Osteoblast (primary cell): ENCODE data around the gene TNS2. TPM values are rescaled to one million over a fixed set of nuclear protein-coding genes. Genes with fewer than 3 reads are reported as not detected.
"Not testable (repeated sequence)": the region's sequence is repeated elsewhere in the genome, so short reads cannot be mapped to it uniquely, and the experiment has no call there.

Source experiments
- DNase-seq: peaks from one replicate; pipeline ENCODE4 v3.0.0; 2011; ENCODE audit warnings: low spot score, mixed read lengths; ENCODE audit not compliant: insufficient read length; ENCODE audit errors: missing footprints
- H2AFZ ChIP-seq: 2 replicates; pipeline ENCODE4 v1.6.0; 2011; ENCODE audit warnings: mild to moderate bottlenecking, low read length
- H3K27ac ChIP-seq: 2 replicates; pipeline ENCODE4 v1.5.1; 2011; ENCODE audit warnings: mild to moderate bottlenecking, low read depth, low read length, moderate library complexity
- H3K27me3 ChIP-seq: 2 replicates; pipeline ENCODE4 v1.6.0; 2012; ENCODE audit warnings: mild to moderate bottlenecking, control low read depth, inconsistent platforms, low read length, moderate library complexity; ENCODE audit not compliant: insufficient read depth
- H3K36me3 ChIP-seq: 2 replicates; pipeline ENCODE4 v1.5.1; 2011; ENCODE audit warnings: mild to moderate bottlenecking, low read length, control low read depth, moderate library complexity; ENCODE audit not compliant: insufficient read depth
- H3K4me1 ChIP-seq: 2 replicates; pipeline ENCODE4 v1.5.1; 2011; ENCODE audit warnings: mild to moderate bottlenecking, low read length, control low read depth, moderate library complexity; ENCODE audit not compliant: insufficient read depth
- H3K4me2 ChIP-seq: 2 replicates; pipeline ENCODE4 v1.6.0; 2011; ENCODE audit warnings: mild to moderate bottlenecking, low read length; ENCODE audit not compliant: insufficient read depth
- H3K4me3 ChIP-seq: fragments of 200-600 bp; sonication (generic); 3 replicates; pipeline ENCODE4 v1.5.1; 2012; ENCODE audit warnings: mild to moderate bottlenecking, low read length, inconsistent platforms; ENCODE audit not compliant: insufficient read depth
- H3K79me2 ChIP-seq: 2 replicates; pipeline ENCODE4 v1.6.0; 2012; ENCODE audit warnings: mild to moderate bottlenecking, low read length, control low read depth, inconsistent platforms; ENCODE audit not compliant: insufficient read depth
- H3K9me3 ChIP-seq: 2 replicates; pipeline ENCODE4 v1.5.1; 2011; ENCODE audit warnings: low read depth, low read length, control low read depth
- H4K20me1 ChIP-seq: 2 replicates; pipeline ENCODE4 v1.6.0; 2012; ENCODE audit warnings: mild to moderate bottlenecking, low read length, control low read depth; ENCODE audit not compliant: insufficient read depth
- CTCF ChIP-seq: IDR thresholded peaks from 2 replicates; pipeline ENCODE4 v1.5.1; 2011; ENCODE audit warnings: mild to moderate bottlenecking, low read depth, low read length, moderate library complexity; ENCODE audit errors: extremely low read depth
- total RNA-seq: library from RNA; depleted of rRNA; stranded (reverse); fragments of >200 nt; gene quantifications from 2 replicates; pipeline ENCODE4 v1.2.3, GENCODE V29; 2012

The TNS2 gene
- total RNA-seq, 1 donor = 72.0 TPM

- Histone ChIP-seq H3K79me2 (peaks cover 34% of the 10 kb centered on the region), H2AFZ (no peak overlapping the region), H3K27ac (no peak overlapping the region), H3K4me1 (no peaks in the 10 kb centered on the region), H3K9me3 (no peaks in the 10 kb centered on the region), H3K4me3 (no peak overlapping the region), H3K27me3 (no peaks in the 10 kb centered on the region), H3K36me3 (peaks cover 86% of the 10 kb centered on the region), H3K4me2 (no peak overlapping the region), H4K20me1 (no peaks in the 10 kb centered on the region)
- DNase-seq = no peak
- no peak for TF ChIP-seq CTCF
These were observed 18.2 kb upstream of the TNS2 start for GRCh38 chr12:53031616-53032015.

GRCh38 chr12:53033832-53034231 is 16.0 kb upstream of the TNS2 start:
- Histone ChIP-seq H3K79me2 (peaks cover 28% of the 10 kb centered on the region), H3K36me3 (peaks cover 86% of the 10 kb centered on the region)
- H3K4me1 ChIP-seq, DNase-seq, H3K4me3 ChIP-seq, H4K20me1 ChIP-seq, H3K27me3 ChIP-seq, H3K27ac ChIP-seq, H2AFZ ChIP-seq, H3K9me3 ChIP-seq, H3K4me2 ChIP-seq: not testable (repeated sequence)

GRCh38 chr12:53034459-53034858 is 15.4 kb upstream of the TNS2 start:
- Histone ChIP-seq H3K27me3 (no peaks in the 10 kb centered on the region), H3K36me3 (peaks cover 86% of the 10 kb centered on the region), H2AFZ (no peak overlapping the region), H3K4me2 (no peak overlapping the region), H3K4me1 (peaks cover 2% of the 10 kb centered on the region), H3K79me2 (peaks cover 28% of the 10 kb centered on the region), H4K20me1 (peaks cover 3% of the 10 kb centered on the region), H3K27ac (peak overlapping the region; percentile 28), H3K4me3 (no peak overlapping the region), H3K9me3 (no peaks in the 10 kb centered on the region)
- DNase-seq = no peak
- TF ChIP-seq CTCF = no peak

GRCh38 chr12:53036802-53037201 is 13.1 kb upstream of the TNS2 start:
- Histone ChIP-seq H3K36me3 (peaks cover 79% of the 10 kb centered on the region), H3K9me3 (no peaks in the 10 kb centered on the region), H2AFZ (no peak overlapping the region), H3K4me2 (no peak overlapping the region), H3K27ac (no peak overlapping the region), H3K27me3 (no peaks in the 10 kb centered on the region), H4K20me1 (peaks cover 3% of the 10 kb centered on the region), H3K79me2 (peaks cover 15% of the 10 kb centered on the region), H3K4me1 (peaks cover 2% of the 10 kb centered on the region), H3K4me3 (no peak overlapping the region)
- TF ChIP-seq CTCF = no peak
- no peak for DNase-seq
